Mesenchymal stem cell (in vitro differentiated cells and primary cell): ENCODE data around the gene SH2D4B.

Experiments
- DNase-seq: peaks from one replicate; pipeline ENCODE4 v3.0.0-alpha.2; 2013
- H2AFZ ChIP-seq: one replicate; pipeline ENCODE4 v1.6.1; 2013; ENCODE audit warnings: low read depth, mild to moderate bottlenecking, control low read depth, inconsistent platforms, low read length, moderate library complexity
- H2AK5ac ChIP-seq: 2 replicates; pipeline ENCODE4 v1.6.1; 2013; ENCODE audit warnings: low read length, moderate library complexity, mild to moderate bottlenecking, inconsistent platforms; ENCODE audit not compliant: severe bottlenecking
- H2BK120ac ChIP-seq: one replicate; pipeline ENCODE4 v1.6.1; 2013; ENCODE audit warnings: low read depth, mild to moderate bottlenecking, inconsistent platforms, low read length, moderate library complexity
- H2BK12ac ChIP-seq, 2 experiments: one replicate each; pipeline ENCODE4 v1.6.1; 2013; ENCODE audit warnings: inconsistent platforms in 2 of 2, low read length in 2 of 2, mild to moderate bottlenecking in 2 of 2, moderate library complexity in 2 of 2, control low read depth in 1 of 2
- H2BK15ac ChIP-seq: one replicate; pipeline ENCODE4 v1.6.1; 2013; ENCODE audit warnings: mild to moderate bottlenecking, low read depth, inconsistent platforms; ENCODE audit not compliant: poor library complexity, severe bottlenecking
- H2BK5ac ChIP-seq: 2 replicates; pipeline ENCODE4 v1.6.1; 2013; ENCODE audit warnings: low read depth, mild to moderate bottlenecking, low read length, control low read depth, inconsistent platforms; ENCODE audit not compliant: poor library complexity, severe bottlenecking
- H3K14ac ChIP-seq, 2 experiments: one replicate each; pipeline ENCODE4 v1.6.1; 2013; ENCODE audit warnings: inconsistent platforms in 2 of 2, low read length in 2 of 2, control low read depth in 1 of 2, mild to moderate bottlenecking in 1 of 2, moderate library complexity in 1 of 2
- H3K18ac ChIP-seq, 2 experiments: one replicate each; pipeline ENCODE4 v1.6.1; 2013; ENCODE audit warnings: inconsistent platforms in 2 of 2, low read length in 2 of 2, control low read depth in 1 of 2, low read depth in 1 of 2, mild to moderate bottlenecking in 1 of 2
- H3K23ac ChIP-seq, 2 experiments: one replicate each; pipeline ENCODE4 v1.6.1; 2013; ENCODE audit warnings: inconsistent platforms in 2 of 2, low read length in 2 of 2, mild to moderate bottlenecking in 2 of 2, moderate library complexity in 2 of 2, control low read depth in 1 of 2
- H3K27ac ChIP-seq: 2 replicates; pipeline ENCODE4 v1.5.1; 2013; ENCODE audit warnings: mild to moderate bottlenecking, moderate library complexity, low read length, control low read depth, inconsistent platforms; ENCODE audit not compliant: poor library complexity, severe bottlenecking
- H3K27me3 ChIP-seq, 2 experiments: 2 replicates each; pipeline versions ENCODE4 v1.6.1 to v1.7.0; 2013; ENCODE audit warnings: low read length in 2 of 2, mild to moderate bottlenecking in 2 of 2, moderate library complexity in 2 of 2, control low read depth in 1 of 2, inconsistent platforms in 1 of 2; ENCODE audit not compliant: control insufficient read depth in 1 of 2, insufficient read depth in 1 of 2
- H3K36me3 ChIP-seq, 2 experiments: 2 replicates each; pipeline versions ENCODE4 v1.6.1 to v1.7.0; 2013; ENCODE audit warnings: low read length in 2 of 2, control low read depth in 1 of 2, inconsistent platforms in 1 of 2, low read depth in 1 of 2, mild to moderate bottlenecking in 1 of 2; ENCODE audit not compliant: insufficient read depth in 2 of 2, control insufficient read depth in 1 of 2
- H3K4ac ChIP-seq, 2 experiments: one replicate each; pipeline ENCODE4 v1.6.1; 2013; ENCODE audit warnings: inconsistent platforms in 2 of 2, low read length in 2 of 2, mild to moderate bottlenecking in 2 of 2, moderate library complexity in 2 of 2, control low read depth in 1 of 2, low read depth in 1 of 2
- H3K4me1 ChIP-seq: 2 replicates; pipeline ENCODE4 v1.6.1; 2013; ENCODE audit warnings: low read depth, low read length, control low read depth; ENCODE audit not compliant: control insufficient read depth, insufficient read depth
- H3K4me2 ChIP-seq: 2 replicates; pipeline ENCODE4 v1.6.1; 2013; ENCODE audit warnings: low read length, mild to moderate bottlenecking, inconsistent platforms; ENCODE audit not compliant: poor library complexity, severe bottlenecking
- H3K4me3 ChIP-seq, 2 experiments: 2 replicates each; pipeline versions ENCODE4 v1.5.1 to v1.7.0; 2013; ENCODE audit warnings: low read length in 2 of 2, mild to moderate bottlenecking in 2 of 2, control low read depth in 1 of 2, low read depth in 1 of 2; ENCODE audit not compliant: insufficient read depth in 1 of 2
- H3K79me1 ChIP-seq: replicated peaks from 2 replicates; pipeline ENCODE4 v1.6.1; 2013; ENCODE audit warnings: mild to moderate bottlenecking, control low read depth, low read length, inconsistent platforms; ENCODE audit not compliant: poor library complexity, severe bottlenecking
- H3K9ac ChIP-seq: 2 replicates; pipeline ENCODE4 v1.7.0; 2013; ENCODE audit warnings: mild to moderate bottlenecking, low read length, moderate library complexity
- H3K9me3 ChIP-seq: 2 replicates; pipeline ENCODE4 v1.7.0; 2013; ENCODE audit warnings: mild to moderate bottlenecking, low read length; ENCODE audit not compliant: control insufficient read depth
- H4K8ac ChIP-seq: one replicate; pipeline ENCODE4 v1.6.1; 2013; ENCODE audit warnings: inconsistent platforms, mild to moderate bottlenecking, low read length, moderate library complexity
- H4K91ac ChIP-seq: one replicate; pipeline ENCODE4 v1.6.1; 2013; ENCODE audit warnings: mild to moderate bottlenecking, low read length, inconsistent platforms
- WGBS: methylation state at CpG from one replicate; pipeline ENCODE4 v1.1.7; 2013; ENCODE audit warnings: mixed read lengths; 5-methylcytosine and 5-hydroxymethylcytosine counted together

Gene SH2D4B

GRCh38 chr10:80613466-80614170, 75.9 kb downstream of the SH2D4B start:
- H3K14ac ChIP-seq: no peak overlapping the region
- no peak for DNase-seq
- no peak overlapping the region for H2BK12ac ChIP-seq
- no peak overlapping the region for H3K23ac ChIP-seq
- H4K91ac ChIP-seq: no peak overlapping the region
- H3K18ac ChIP-seq: no peak overlapping the region
- 50% methylated on average over 8 of the region's 8 CpGs for WGBS
- no peak overlapping the region for H3K4ac ChIP-seq
- no peaks in the 10 kb centered on the region for H3K79me1 ChIP-seq
- no peak overlapping the region for H2AFZ ChIP-seq
- no peaks in the 10 kb centered on the region for H3K9me3 ChIP-seq
- H2BK120ac ChIP-seq: no peak overlapping the region
- no peak overlapping the region for H3K9ac ChIP-seq
- no peak overlapping the region for H3K4me3 ChIP-seq
- no peak overlapping the region for H3K27ac ChIP-seq
- no peaks in the 10 kb centered on the region for H3K36me3 ChIP-seq
- no peak overlapping the region for H2BK15ac ChIP-seq
- H2AK5ac ChIP-seq: no peak overlapping the region
- H2BK5ac ChIP-seq: no peak overlapping the region
- H3K27me3 ChIP-seq: peaks cover 3 to 4% of the 10 kb centered on the region in 2 experiments
- H3K4me2 ChIP-seq: no peak overlapping the region
- peaks cover 3% of the 10 kb centered on the region for H3K4me1 ChIP-seq
- no peak overlapping the region for H4K8ac ChIP-seq

DNA sequence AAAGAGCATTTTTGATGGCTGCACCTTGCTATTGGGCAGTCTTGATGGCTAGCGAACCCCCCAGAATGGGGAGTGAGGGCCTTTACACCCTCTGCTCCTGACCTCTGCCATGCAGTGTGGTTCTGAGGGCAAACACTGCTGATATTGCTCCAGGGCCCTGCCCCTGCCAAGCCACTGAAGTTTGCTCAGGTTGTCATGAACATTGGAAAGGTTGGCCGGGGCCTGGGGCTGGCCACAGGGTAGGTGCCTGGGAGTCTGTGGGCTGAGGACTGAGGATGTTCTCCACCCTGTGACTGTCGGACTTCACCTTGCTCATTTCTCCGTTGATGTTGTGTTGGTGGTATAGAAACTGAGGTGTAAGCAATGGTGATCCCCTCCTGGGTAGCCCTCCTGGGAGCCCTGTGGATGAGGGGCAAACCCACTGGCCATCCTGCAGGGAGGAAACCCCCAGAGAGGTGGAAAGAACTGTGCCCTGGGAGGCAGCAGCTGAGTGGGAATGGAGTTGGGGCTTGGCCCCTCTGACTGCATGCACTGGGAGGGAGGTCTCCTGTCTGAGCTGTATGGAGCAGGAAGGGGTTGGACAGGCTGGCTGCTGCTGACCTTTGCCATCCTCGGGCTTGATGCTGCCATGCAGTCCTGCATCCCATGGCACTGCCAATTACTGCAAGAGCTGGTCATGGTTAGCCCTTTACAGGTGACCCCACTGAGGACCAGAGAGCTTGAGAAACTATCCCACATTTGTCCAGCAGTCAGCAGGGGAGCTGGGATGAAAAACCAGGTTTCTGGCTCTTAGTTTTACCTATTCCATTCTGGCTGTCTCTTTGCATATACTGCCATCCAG, 77.1 kb downstream of the SH2D4B start:
- H4K8ac ChIP-seq: no peak overlapping the region
- H2AK5ac ChIP-seq: no peak overlapping the region
- H3K9ac ChIP-seq: no peak overlapping the region
- peak overlapping the region in 1 of 2 experiments; percentile 15 for H3K4me3 ChIP-seq
- H3K4me1 ChIP-seq: peaks cover 5% of the 10 kb centered on the region
- peaks cover 0 to 4% of the 10 kb centered on the region in 2 experiments for H3K27me3 ChIP-seq
- no peak overlapping the region for H3K4ac ChIP-seq
- H2BK12ac ChIP-seq: no peak overlapping the region
- H3K4me2 ChIP-seq: no peak overlapping the region
- no peak for DNase-seq
- H3K79me1 ChIP-seq: no peaks in the 10 kb centered on the region
- H3K18ac ChIP-seq: no peak overlapping the region
- no peaks in the 10 kb centered on the region for H3K36me3 ChIP-seq
- H3K23ac ChIP-seq: no peak overlapping the region
- no peak overlapping the region for H2BK15ac ChIP-seq
- no peak overlapping the region for H2BK120ac ChIP-seq
- no peak overlapping the region for H3K14ac ChIP-seq
- H2AFZ ChIP-seq: no peak overlapping the region
- H2BK5ac ChIP-seq: no peak overlapping the region
- H3K27ac ChIP-seq: no peak overlapping the region
- H3K9me3 ChIP-seq: no peaks in the 10 kb centered on the region
- WGBS: 80% methylated on average over 5 of the region's 5 CpGs
- H4K91ac ChIP-seq: no peak overlapping the region

- Histone ChIP-seq H3K79me1 (no peaks in the 10 kb centered on the region), H3K27me3 (no peaks in the 10 kb centered on the region), H3K4me2 (no peak overlapping the region), H3K4me3 (no peak overlapping the region), H2BK12ac (no peak overlapping the region), H3K4ac (no peak overlapping the region), H2BK15ac (no peak overlapping the region), H4K8ac (no peak overlapping the region), H3K9ac (no peak overlapping the region), H2AFZ (no peak overlapping the region), H3K27ac (no peak overlapping the region), H2BK120ac (no peak overlapping the region), H2BK5ac (no peak overlapping the region), H3K18ac (no peak overlapping the region), H3K23ac (no peak overlapping the region), H2AK5ac (no peak overlapping the region), H3K9me3 (no peaks in the 10 kb centered on the region), H3K36me3 (no peaks in the 10 kb centered on the region), H4K91ac (no peak overlapping the region), H3K4me1 (peaks cover 5% of the 10 kb centered on the region), H3K14ac (no peak overlapping the region)
- 82% methylated on average over 3 of the region's 3 CpGs for WGBS
- no peak for DNase-seq
Observed at GRCh38 chr10:80617807-80618206, 80.1 kb downstream of the SH2D4B start.

DNA sequence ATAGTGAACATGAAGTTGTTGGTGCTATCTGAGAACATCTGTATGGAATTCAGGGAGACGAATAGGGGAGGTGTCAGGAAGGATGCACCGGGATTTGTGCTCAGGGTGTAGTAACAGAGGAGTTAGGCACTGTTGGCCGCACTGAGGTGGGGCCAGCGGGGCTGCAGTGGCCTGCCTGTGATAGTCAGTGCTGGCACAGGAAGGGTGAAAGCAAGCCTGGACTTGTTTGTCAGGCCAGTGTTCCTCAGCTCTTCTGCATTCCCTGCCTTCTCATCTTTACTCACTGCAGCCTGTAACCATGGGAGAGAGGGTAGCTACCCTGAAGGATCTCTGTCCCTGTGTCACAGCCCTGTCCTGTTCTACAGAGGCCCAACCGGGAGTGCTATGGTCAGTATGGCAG, 81.3 kb downstream of the SH2D4B start:
- no peak overlapping the region for H2BK5ac ChIP-seq
- H3K18ac ChIP-seq: no peak overlapping the region
- WGBS: 90% methylated on average over 5 of the region's 5 CpGs
- no peak overlapping the region for H2BK12ac ChIP-seq
- no peak for DNase-seq
- no peaks in the 10 kb centered on the region for H3K9me3 ChIP-seq
- no peaks in the 10 kb centered on the region for H3K79me1 ChIP-seq
- no peaks in the 10 kb centered on the region for H3K36me3 ChIP-seq
- no peak overlapping the region for H3K9ac ChIP-seq
- no peak overlapping the region for H4K8ac ChIP-seq
- no peak overlapping the region for H2AK5ac ChIP-seq
- H2BK120ac ChIP-seq: no peak overlapping the region
- no peak overlapping the region for H3K4me2 ChIP-seq
- H3K23ac ChIP-seq: no peak overlapping the region
- H3K27ac ChIP-seq: no peak overlapping the region
- H2BK15ac ChIP-seq: no peak overlapping the region
- H3K14ac ChIP-seq: peak overlapping the region in 1 of 2 experiments; percentile 63
- no peak overlapping the region for H3K4me3 ChIP-seq
- peak overlapping the region; percentile 73 for H2AFZ ChIP-seq
- H3K27me3 ChIP-seq: no peaks in the 10 kb centered on the region
- H3K4ac ChIP-seq: no peak overlapping the region
- H4K91ac ChIP-seq: no peak overlapping the region
- peaks cover 3% of the 10 kb centered on the region for H3K4me1 ChIP-seq
